Fibroblast of villous mesenchyme (primary cell): ENCODE measurements around the gene GLI1. TPM values are rescaled to one million over a fixed set of nuclear protein-coding genes. Genes with fewer than 3 reads are reported as not detected.

ENCODE experiments used
- DNase-seq: peaks from one replicate; pipeline ENCODE4 v3.0.0-alpha.2; 2010; ENCODE audit warnings: low read depth
- H3K4me3 ChIP-seq: 2 replicates; pipeline ENCODE4 v1.5.1; 2011; ENCODE audit warnings: low read depth, mild to moderate bottlenecking, low read length
- total RNA-seq: library from RNA; depleted of rRNA; stranded (reverse); fragments of >200 nt; gene quantifications from 2 replicates; pipeline ENCODE4 v1.2.3, GENCODE V29; 2012
- TF ChIP-seq, protein P1 (sequence below): IDR thresholded peaks from 2 replicates; pipeline ENCODE4 v1.5.1; 2012; ENCODE audit warnings: low read depth, mild to moderate bottlenecking, low read length; ENCODE audit not compliant: insufficient read depth

GLI1 gene
- total RNA-seq, 1 donor: 0.86 TPM

DNA sequence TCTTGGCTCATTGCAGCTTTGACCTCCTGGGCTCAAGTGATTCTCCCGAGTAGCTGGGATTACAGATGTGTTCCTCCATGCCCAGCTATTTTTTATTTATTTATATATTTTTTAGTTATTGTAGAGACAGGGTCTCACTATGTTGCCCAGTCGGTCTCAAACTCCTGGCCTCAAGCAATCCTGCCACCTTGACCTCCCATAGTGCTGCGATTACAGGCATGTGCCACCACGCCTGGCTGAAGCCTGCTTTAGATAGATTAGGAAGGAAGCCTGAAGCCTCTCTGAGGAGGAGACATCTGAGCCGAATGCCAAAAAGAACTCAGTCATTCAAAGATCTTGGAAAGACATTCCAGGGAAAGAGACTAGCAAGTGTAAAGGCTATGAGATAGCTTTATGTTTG is 14.8 kb upstream of the GLI1 start:
- no peak overlapping the region for H3K4me3 ChIP-seq
- DNase-seq: no peak
- TF ChIP-seq, protein P1, sequence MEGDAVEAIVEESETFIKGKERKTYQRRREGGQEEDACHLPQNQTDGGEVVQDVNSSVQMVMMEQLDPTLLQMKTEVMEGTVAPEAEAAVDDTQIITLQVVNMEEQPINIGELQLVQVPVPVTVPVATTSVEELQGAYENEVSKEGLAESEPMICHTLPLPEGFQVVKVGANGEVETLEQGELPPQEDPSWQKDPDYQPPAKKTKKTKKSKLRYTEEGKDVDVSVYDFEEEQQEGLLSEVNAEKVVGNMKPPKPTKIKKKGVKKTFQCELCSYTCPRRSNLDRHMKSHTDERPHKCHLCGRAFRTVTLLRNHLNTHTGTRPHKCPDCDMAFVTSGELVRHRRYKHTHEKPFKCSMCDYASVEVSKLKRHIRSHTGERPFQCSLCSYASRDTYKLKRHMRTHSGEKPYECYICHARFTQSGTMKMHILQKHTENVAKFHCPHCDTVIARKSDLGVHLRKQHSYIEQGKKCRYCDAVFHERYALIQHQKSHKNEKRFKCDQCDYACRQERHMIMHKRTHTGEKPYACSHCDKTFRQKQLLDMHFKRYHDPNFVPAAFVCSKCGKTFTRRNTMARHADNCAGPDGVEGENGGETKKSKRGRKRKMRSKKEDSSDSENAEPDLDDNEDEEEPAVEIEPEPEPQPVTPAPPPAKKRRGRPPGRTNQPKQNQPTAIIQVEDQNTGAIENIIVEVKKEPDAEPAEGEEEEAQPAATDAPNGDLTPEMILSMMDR: no peak

DNA sequence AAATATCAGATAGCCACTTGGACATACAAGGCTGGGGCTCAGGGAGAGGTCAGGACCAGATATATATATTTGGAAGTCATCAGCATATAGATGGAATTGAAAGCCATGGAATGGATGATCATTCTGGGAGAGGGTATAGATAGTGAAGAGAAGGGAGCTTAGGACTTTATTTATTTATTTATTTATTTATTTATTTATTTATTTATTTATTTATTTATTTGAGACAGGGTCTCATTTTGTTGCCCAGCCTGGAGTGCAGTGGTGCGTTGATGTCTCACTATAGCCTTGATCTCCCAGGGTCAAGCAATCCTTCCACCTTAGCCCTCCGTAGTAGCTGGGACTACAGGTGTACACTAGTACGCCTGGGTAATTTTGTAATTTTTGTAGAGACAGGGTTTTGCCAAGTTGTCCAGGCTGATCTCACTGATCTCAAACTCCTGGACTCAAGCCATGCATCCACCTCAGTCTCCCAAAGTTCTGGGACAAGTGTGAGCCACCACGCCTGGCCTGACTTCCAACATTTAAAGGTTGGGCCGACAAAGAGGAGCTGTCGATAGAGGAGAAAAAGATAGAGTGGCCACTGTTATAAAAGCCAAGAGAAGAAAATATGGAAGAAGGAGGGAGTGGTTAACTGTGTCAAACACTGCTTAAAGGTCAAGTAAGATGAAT is 13.2 kb upstream of the GLI1 start:
- TF ChIP-seq, protein P1: no peak
- DNase-seq: no peak
- H3K4me3 ChIP-seq: no peak overlapping the region

DNA sequence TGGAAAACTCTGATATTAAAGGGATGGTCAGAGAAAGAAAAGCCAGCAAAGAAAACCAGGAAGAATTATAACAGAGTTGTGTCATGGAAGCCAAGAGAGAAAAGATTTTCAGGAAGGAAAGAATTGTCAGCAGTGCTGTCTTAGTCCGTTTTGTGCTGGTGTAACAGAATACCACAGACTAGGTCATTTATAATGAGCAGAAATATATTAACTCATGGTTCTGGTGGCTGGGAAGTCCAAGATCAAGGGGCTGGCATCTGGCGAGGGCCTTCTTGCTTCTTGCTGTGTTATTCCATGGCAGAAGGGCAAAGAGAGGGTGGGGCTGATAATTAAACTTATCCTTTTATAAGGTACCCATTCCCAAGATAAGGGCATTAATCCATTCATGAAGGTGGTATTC is 10.9 kb upstream of the GLI1 start:
- H3K4me3 ChIP-seq: no peak overlapping the region
- no peak for DNase-seq
- TF ChIP-seq, protein P1: no peak

DNA sequence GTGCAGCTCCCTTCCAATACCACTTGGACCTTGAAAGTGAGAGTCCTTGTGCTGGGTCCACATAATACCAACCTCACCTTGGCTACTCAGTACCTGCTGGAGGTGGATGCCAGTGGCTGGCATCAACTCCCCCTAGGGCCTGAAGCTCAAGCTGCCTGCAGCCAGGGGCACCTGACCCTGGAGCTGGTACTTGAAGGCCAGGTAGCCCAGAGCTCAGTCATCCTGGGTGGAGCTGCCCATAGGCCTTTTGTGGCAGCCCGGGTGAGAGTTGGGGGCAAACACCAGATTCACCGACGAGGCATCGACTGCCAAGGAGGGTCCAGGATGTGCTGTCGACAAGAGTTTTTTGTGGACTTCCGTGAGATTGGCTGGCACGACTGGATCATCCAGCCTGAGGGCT is 10.2 kb upstream of the GLI1 start:
- no peak overlapping the region for H3K4me3 ChIP-seq
- TF ChIP-seq, protein P1: no peak
- DNase-seq: no peak

DNA sequence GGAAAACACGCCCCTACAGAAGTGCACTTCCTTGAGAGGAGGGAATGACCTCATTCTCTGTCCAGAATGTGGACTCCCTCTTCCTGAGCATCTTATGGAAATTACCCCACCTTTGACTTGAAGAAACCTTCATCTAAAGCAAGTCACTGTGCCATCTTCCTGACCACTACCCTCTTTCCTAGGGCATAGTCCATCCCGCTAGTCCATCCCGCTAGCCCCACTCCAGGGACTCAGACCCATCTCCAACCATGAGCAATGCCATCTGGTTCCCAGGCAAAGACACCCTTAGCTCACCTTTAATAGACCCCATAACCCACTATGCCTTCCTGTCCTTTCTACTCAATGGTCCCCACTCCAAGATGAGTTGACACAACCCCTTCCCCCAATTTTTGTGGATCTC is 9.5 kb upstream of the GLI1 start:
- TF ChIP-seq, protein P1: no peak
- DNase-seq: no peak

DNA sequence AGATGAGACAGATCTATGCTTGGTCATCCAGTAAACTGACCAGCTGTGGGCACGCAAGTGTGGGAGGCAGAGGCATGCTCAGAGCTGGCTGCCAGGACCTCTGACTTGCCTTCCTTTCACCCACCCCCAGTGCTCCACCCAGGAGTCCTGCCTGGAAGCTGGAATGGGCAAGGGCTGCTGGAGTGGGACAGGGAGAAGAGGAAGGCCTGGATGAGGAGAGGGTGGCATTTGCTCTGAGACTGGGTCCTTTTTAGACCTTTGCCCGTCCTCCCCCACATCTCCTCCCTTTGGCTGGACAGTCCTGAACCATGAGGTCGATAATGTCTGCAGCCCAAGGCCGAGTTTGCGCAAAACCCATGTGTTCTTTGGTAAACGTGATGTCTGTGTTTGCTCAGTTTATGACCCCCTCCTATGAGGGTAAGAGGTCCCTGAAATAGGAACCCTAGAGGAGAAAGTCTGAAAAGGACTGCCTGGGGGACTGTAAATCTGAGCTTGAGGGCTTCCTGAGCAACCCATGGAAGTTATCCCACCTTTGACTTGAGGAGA is 8.3 kb upstream of the GLI1 start:
- TF ChIP-seq, protein P1: no peak
- DNase-seq: peak; percentile 46
- no peak overlapping the region for H3K4me3 ChIP-seq

More for the DNA sequence above, 9.5 kb upstream of the GLI1 start:
- no peak overlapping the region for H3K4me3 ChIP-seq
